Liver (tissue), 9 donors: ENCODE measurements around the gene DNAH17. TPM values are rescaled to one million over a fixed set of nuclear protein-coding genes. Genes with fewer than 3 reads are reported as not detected.
A peak's percentile ranks its signal among the peaks of the same experiment; 100 is the strongest.

Source experiments
- DNase-seq: peaks from one replicate; pipeline ENCODE4 v3.0.0-alpha.2; 2017; ENCODE audit warnings: low spot score
- H3K27ac ChIP-seq, 2 donors: one replicate each; pipeline ENCODE4 v1.7.0; 2013; ENCODE audit warnings: inconsistent platforms in 2 of 2, low read length in 2 of 2, control low read depth in 1 of 2, low read depth in 1 of 2, mild to moderate bottlenecking in 1 of 2
- H3K27me3 ChIP-seq, 4 donors: one replicate each; pipeline versions ENCODE4 v1.6.1 to v1.7.0; 2013; ENCODE audit warnings: low read length in 3 of 4, inconsistent platforms in 1 of 4, mild to moderate bottlenecking in 1 of 4, moderate library complexity in 1 of 4; ENCODE audit not compliant: control insufficient read depth in 4 of 4, insufficient read depth in 4 of 4
- H3K36me3 ChIP-seq, 4 donors: one replicate each; pipeline versions ENCODE4 v1.6.1 to v1.7.0; 2013; ENCODE audit warnings: low read length in 3 of 4, mild to moderate bottlenecking in 3 of 4, low read depth in 1 of 4, moderate library complexity in 1 of 4; ENCODE audit not compliant: control insufficient read depth in 4 of 4, insufficient read depth in 3 of 4
- H3K4me1 ChIP-seq, 4 donors: one replicate each; pipeline versions ENCODE4 v1.6.1 to v1.7.0; 2013; ENCODE audit warnings: low read length in 3 of 4, mild to moderate bottlenecking in 3 of 4, moderate library complexity in 1 of 4; ENCODE audit not compliant: control insufficient read depth in 4 of 4, insufficient read depth in 4 of 4
- H3K4me3 ChIP-seq, 3 donors: one replicate each; pipeline versions ENCODE4 v1.6.1 to v1.7.0; 2013; ENCODE audit warnings: low read length in 3 of 3, control low read depth in 1 of 3, low read depth in 1 of 3, mild to moderate bottlenecking in 1 of 3
- H3K9ac ChIP-seq, 2 donors: one replicate each; pipeline ENCODE4 v1.7.0; 2013; ENCODE audit warnings: low read length in 2 of 2, mild to moderate bottlenecking in 2 of 2, moderate library complexity in 2 of 2, control low read depth in 1 of 2, low read depth in 1 of 2
- H3K9me3 ChIP-seq, 4 donors: one replicate each; pipeline versions ENCODE4 v1.6.1 to v1.7.0; 2013; ENCODE audit warnings: low read length in 3 of 4; ENCODE audit not compliant: control insufficient read depth in 4 of 4
- ATF3 ChIP-seq: IDR thresholded peaks from 2 replicates; pipeline ENCODE4 v1.6.1; 2016; ENCODE audit warnings: antibody characterized with exemption
- CTCF ChIP-seq: fragments of 150-350 bp; IDR thresholded peaks from 2 replicates; pipeline ENCODE4 v1.5.1; 2017; ENCODE audit warnings: improper control_type of control experiment, low read depth, low read length; ENCODE audit not compliant: missing input control
- EGR1 ChIP-seq, 2 donors: IDR thresholded peaks; 2 replicates each; pipeline ENCODE4 v1.6.1; 2016 to 2018; ENCODE audit warnings: antibody characterized with exemption in 2 of 2, low read depth in 2 of 2
- FOXA1 ChIP-seq: IDR thresholded peaks from 2 replicates; pipeline ENCODE4 v1.6.1; 2016; ENCODE audit warnings: antibody characterized with exemption
- FOXA2 ChIP-seq: IDR thresholded peaks from 2 replicates; pipeline ENCODE4 v1.6.1; 2016; ENCODE audit warnings: antibody characterized with exemption
- GABPA ChIP-seq, 2 donors: IDR thresholded peaks in 1 of 2; conservative IDR thresholded peaks in 1 of 2; 2 replicates each; pipeline ENCODE4 v1.6.1; 2016; ENCODE audit warnings: antibody characterized with exemption in 2 of 2, mild to moderate bottlenecking in 1 of 2, moderate library complexity in 1 of 2
- HNF4G ChIP-seq: IDR thresholded peaks from 2 replicates; pipeline ENCODE4 v1.6.1; 2016; ENCODE audit warnings: antibody characterized with exemption
- JUND ChIP-seq, 2 donors: IDR thresholded peaks; 2 replicates each; pipeline ENCODE4 v1.6.1; 2016; ENCODE audit warnings: antibody characterized with exemption in 2 of 2
- MAX ChIP-seq: IDR thresholded peaks from 2 replicates; pipeline ENCODE4 v1.6.1; 2016; ENCODE audit warnings: antibody characterized with exemption
- NR2F2 ChIP-seq: IDR thresholded peaks from 2 replicates; pipeline ENCODE4 v1.6.1; 2016; ENCODE audit warnings: antibody characterized with exemption
- RAD21 ChIP-seq, 2 donors: IDR thresholded peaks; 2 replicates each; pipeline ENCODE4 v1.6.1; 2016; ENCODE audit warnings: antibody characterized with exemption in 2 of 2, mild to moderate bottlenecking in 2 of 2
- REST ChIP-seq: IDR thresholded peaks from 2 replicates; pipeline ENCODE4 v1.6.1; 2016; ENCODE audit warnings: antibody characterized with exemption, mild to moderate bottlenecking
- RXRA ChIP-seq, 2 donors: IDR thresholded peaks; 2 replicates each; pipeline ENCODE4 v1.6.1; 2017 to 2018; ENCODE audit warnings: antibody characterized with exemption in 2 of 2, mild to moderate bottlenecking in 1 of 2
- SP1 ChIP-seq: IDR thresholded peaks from 2 replicates; pipeline ENCODE4 v1.6.1; 2018; ENCODE audit warnings: antibody characterized with exemption, mild to moderate bottlenecking
- TAF1 ChIP-seq: conservative IDR thresholded peaks from 2 replicates; pipeline ENCODE4 v1.6.1; 2016; ENCODE audit warnings: antibody characterized with exemption, mild to moderate bottlenecking
- YY1 ChIP-seq: IDR thresholded peaks from 2 replicates; pipeline ENCODE4 v1.6.1; 2016; ENCODE audit warnings: antibody characterized with exemption, mild to moderate bottlenecking
- ZBTB33 ChIP-seq: IDR thresholded peaks from 2 replicates; pipeline ENCODE4 v1.6.1; 2016; ENCODE audit warnings: antibody characterized with exemption
- WGBS: extraction: QIAGEN DNeasy Blood & Tissue Kit; methylation state at CpG from one replicate; pipeline ENCODE4 v1.1.7; 2013; 5-methylcytosine and 5-hydroxymethylcytosine counted together
- polyA plus RNA-seq, 2 donors: library from polyadenylated mRNA; stranded (reverse) in 1 of 2; unstranded in 1 of 2; fragments of 200-250 nt in 1 of 2; fragments of >200 nt in 1 of 2; fragmentation: Nextera tagmentation in 1 of 2; extraction: Ambion mirVana in 1 of 2; gene quantifications; one replicate each; pipeline versions ENCODE4 v1.2.1 to v1.2.3, GENCODE V29; 2013 to 2015
- total RNA-seq, 2 donors: library from RNA; depleted of rRNA; stranded (reverse); fragments of >200 nt; gene quantifications; one replicate each; pipeline ENCODE4 v1.2.3, GENCODE V29; 2014
- donor health status: healthy.
- donor health status: healthy.
- donor health status: healthy.
- donor health status: healthy.
- donor health status: healthy.

DNAH17 gene
- total and polyA plus RNA-seq, 4 donors: 0.09 to 0.79 TPM; not detected in 2

- Histone ChIP-seq H3K4me1 (peaks cover 6 to 17% (median 12%) of the 10 kb centered on the region in 4 donors), H3K27ac (peak overlapping the region; percentile 83 to 95), H3K27me3 (no peaks in the 10 kb centered on the region), H3K9ac (peak overlapping the region in 1 of 2 donors; percentile 74), H3K36me3 (peaks cover 0 to 3% (median under 1%) of the 10 kb centered on the region in 4 donors), H3K4me3 (peak overlapping the region; percentile 82 to 95 (median 92)), H3K9me3 (no peaks in the 10 kb centered on the region)
- WGBS: 58% methylated on average over 14 of the region's 14 CpGs
- no peak for DNase-seq
- TF ChIP-seq TAF1 (no peak), SP1 (no peak), ZBTB33 (no peak), EGR1 (IDR thresholded peaks at IDR 0.05; ENCODE audit: low read depth in 2 of 2) (no peak), CTCF (no peak), RAD21 (IDR thresholded peaks at IDR 0.05) (no peak), JUND (IDR thresholded peaks at IDR 0.05) (no peak), FOXA2 (no peak), FOXA1 (no peak), REST (no peak), RXRA (IDR thresholded peaks at IDR 0.05) (no peak), GABPA (IDR thresholded peaks at IDR 0.05 in 1 of 2, conservative IDR thresholded peaks at IDR 0.05 in 1 of 2) (no peak), ATF3 (no peak), NR2F2 (no peak), YY1 (no peak), MAX (no peak), HNF4G (no peak)
These were observed 199.4 kb downstream of the DNAH17 start for GRCh38 chr17:78377858-78378224.

GRCh38 chr17:78376161-78376560, 201.0 kb downstream of the DNAH17 start:
- H3K4me3 ChIP-seq: no peak overlapping the region
- H3K27ac ChIP-seq: peak overlapping the region in 1 of 2 donors; percentile 56
- no peak overlapping the region for H3K9ac ChIP-seq
- TF ChIP-seq JUND (IDR thresholded peaks at IDR 0.05) (no peak), RAD21 (IDR thresholded peaks at IDR 0.05) (no peak), TAF1 (no peak), MAX (no peak), EGR1 (IDR thresholded peaks at IDR 0.05; ENCODE audit: low read depth in 2 of 2) (no peak), FOXA2 (no peak), NR2F2 (no peak), CTCF (no peak)
- DNase-seq: no peak
- WGBS: 90% methylated on average over 5 of the region's 5 CpGs
- peaks cover 0 to 2% (median under 1%) of the 10 kb centered on the region in 4 donors for H3K36me3 ChIP-seq
- no peaks in the 10 kb centered on the region for H3K9me3 ChIP-seq
- no peaks in the 10 kb centered on the region for H3K27me3 ChIP-seq
- H3K4me1 ChIP-seq: peaks cover 6 to 17% (median 11%) of the 10 kb centered on the region in 4 donors
